HG03060 (cell line): Measurements from ENCODE around the gene TTLL5.

Experiments
- ATAC-seq: cut with Tn5 transposase; IDR thresholded peaks from one replicate; pipeline ENCODE4 v1.9.1; 2021; ENCODE audit warnings: low read depth, moderate number of reproducible peaks; ENCODE audit not compliant: unreplicated experiment

The TTLL5 gene

DNA sequence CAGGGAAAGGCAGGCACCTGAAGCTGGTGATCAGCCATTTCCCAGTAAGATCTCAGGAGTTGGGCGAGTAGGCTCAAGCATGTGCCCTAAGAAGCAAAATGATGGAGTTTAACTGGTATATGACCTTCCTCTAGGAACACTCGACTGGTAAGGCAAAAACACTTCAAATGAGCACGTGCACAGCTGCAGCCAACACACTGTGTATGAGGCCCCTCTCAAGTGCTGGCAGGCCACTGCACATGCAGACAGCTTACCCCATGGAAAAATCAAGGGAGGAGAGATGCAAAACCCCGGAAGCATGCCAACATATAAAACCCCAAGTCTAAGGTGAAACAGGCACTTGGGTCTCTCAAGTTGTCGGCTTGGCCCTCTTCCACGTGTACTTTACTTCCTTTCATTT lies 39.2 kb downstream of the TTLL5 start:
- ATAC-seq = no peak

DNA sequence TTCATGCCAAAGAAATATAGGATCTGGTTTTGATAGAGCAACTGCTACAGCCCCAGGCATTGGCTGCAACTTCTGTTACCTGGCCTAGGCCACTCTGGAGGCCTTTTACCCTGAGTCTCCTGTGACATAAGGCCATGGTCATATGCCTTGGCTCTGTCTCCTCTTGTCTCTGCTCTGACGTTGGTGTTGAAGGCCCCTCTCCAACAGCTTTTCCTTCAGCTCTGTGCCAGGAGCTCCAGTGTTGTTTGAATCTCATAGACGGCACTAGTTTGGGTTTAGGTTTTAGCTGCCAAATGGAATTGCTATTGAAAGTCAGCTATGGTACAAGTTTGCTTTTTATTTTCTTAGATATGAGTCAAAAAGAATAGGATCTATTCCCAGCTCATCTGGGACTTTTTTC lies 41.1 kb downstream of the TTLL5 start:
- no peak for ATAC-seq

DNA sequence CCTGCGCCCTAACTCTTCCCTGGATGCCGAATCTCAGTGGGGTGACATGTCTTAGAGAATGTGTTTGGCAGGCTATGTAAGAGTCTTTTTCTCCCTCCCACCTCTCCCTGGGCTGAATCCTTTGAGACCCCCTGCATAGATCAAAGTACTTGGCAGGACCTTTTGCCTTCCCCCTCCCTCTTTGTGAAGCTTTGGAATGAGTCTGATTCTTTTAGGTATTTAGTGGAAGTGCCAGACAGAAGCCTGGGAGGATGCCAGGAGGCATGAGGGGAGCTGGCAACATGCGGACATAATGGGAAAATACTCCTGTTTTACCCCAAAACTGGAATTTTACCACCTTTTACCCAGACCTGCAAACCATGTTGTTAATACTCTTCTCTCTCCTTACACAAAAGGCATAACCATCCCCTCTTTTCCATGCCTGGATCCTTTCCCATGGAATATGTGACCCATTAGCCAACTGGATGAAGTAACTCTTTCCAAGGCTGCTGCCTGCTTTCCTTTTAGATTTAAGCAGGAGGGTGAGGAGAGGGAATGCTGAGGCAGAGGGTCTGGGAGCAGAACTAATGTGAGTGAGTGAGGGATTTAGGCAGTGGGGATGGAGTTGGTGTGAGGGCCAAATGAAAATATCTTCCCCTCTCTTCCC lies 41.7 kb downstream of the TTLL5 start:
- ATAC-seq = no peak

DNA sequence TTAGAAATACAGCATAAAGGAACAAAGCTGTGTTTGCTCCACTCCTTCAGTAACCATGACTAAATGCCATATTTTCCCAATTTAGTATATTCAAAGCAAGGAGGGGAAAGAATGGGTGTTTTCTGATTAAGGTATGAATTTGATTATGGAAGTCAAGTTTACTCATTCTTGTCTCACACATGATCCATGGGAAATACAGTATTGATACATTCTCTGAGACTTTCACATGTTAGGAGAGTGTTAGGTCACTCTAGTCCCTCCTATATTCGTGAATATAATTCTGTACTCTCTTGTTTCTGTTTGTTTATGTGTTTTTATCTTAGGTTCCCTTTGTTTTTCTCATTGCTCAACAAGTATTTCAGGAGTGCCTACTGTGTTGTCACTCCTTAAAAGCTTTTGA lies 42.4 kb downstream of the TTLL5 start:
- ATAC-seq = no peak

GRCh38 chr14:75705014-75705413 lies 44.0 kb downstream of the TTLL5 start:
- ATAC-seq = no peak

DNA sequence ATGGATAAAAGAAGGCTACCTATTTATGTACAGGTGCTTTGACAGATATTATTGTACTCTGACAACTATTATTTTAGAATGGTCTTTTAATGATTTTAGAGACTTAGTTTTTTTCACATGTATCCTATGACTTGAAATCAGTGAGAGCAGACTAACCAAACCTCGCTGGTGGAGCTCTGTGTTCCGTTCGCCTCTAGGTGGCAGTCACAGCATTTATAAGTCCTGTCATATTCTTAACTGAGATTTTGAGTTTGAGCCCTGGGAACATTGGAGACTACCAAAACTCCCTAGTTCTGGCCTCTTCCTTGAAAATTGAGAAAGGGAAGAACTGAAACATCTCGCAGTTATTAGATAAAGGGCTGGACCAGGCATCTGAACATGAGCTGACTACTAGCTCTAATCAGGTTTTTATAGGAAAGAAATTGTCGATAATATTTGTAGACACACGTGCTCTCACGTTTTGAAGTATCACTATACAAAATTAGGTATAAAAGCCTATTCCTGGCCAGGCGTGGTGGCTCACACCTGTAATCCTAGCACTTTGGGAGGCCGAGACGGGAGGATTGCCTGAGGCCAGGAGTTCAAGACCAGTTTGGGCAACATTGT lies 48.3 kb downstream of the TTLL5 start:
- ATAC-seq = no peak

- no peak for ATAC-seq
Observed at GRCh38 chr14:75711105-75711795, 50.2 kb downstream of the TTLL5 start.

- no peak for ATAC-seq
Observed at GRCh38 chr14:75711796-75712211, 50.8 kb downstream of the TTLL5 start.

- no peak for ATAC-seq
Observed at GRCh38 chr14:75714991-75715390, 53.9 kb downstream of the TTLL5 start.

- no peak for ATAC-seq
Observed at GRCh38 chr14:75715926-75716780, 55.1 kb downstream of the TTLL5 start.

DNA sequence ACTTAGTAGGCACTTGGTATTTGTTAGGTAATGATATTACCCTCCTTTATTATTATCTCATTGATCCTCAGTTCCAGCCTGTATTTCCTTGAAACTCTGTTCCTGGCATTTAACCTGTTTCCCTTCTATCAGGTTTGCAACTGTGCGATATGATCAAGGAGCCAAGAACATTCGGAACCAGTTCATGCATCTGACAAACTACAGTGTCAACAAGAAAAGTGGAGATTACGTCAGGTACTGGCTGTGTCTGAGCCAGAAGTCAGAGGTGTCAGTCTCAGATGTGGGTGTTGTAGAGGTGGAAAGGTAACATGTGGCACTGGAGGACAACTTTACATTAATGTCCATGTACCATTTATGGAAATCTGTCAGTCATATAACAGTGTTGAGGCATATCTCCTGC lies 56.7 kb downstream of the TTLL5 start:
- ATAC-seq = no peak

DNA sequence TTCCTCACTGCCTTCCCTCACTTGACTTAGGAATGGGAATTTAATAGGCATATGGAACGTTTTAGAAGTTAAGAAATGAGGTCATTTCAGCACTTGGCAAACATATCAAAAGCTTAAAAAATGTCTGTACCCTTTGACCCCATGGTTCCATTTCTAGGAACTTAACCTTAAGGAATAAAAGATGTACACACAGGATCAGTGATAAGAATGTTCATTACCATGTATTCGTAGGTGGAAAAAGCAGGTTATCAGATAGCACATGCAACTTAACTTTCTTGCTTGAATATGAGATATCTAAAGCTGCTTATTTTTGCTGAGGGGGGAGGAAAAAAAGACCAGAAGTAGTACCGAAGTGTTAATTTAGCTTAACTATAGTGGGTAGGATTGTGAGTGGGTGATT lies 57.2 kb downstream of the TTLL5 start:
- no peak for ATAC-seq

- ATAC-seq = no peak
Observed at GRCh38 chr14:75720116-75720515, 59.1 kb downstream of the TTLL5 start.

DNA sequence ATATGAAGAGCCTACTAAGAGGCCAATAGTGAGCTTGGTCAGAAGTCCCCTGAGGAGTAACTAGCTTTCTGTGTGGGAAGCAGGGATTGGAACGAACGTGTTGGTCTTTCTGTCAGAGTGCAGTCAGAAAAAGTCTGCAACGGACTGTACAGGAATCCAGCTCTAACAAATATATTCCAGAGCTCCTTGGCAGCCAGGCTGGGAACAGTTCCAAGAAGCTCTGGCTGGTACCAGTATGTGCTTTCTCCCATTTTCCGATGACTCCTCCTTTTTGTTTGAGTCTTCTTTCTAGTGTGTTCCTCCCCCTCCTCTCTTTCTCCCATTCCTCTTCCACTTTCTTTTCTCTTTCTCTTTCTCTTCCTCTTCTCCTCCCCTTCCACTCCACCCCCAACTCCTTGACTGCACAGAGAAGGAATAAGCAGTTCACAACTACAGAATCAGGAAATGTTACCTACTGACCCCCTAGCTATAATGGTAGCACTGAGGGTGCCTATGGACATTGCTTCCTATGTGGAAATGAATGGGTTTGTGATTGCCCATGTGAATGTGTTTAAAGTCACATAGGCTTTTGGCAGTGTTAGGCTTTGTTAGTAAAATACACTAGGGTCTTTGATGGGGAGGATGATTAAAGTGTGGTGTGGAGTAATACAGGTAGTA lies 59.9 kb downstream of the TTLL5 start:
- no peak for ATAC-seq

GRCh38 chr14:75723716-75724115 lies 62.7 kb downstream of the TTLL5 start:
- no peak for ATAC-seq

GRCh38 chr14:75724414-75725204 lies 63.6 kb downstream of the TTLL5 start:
- no peak for ATAC-seq

GRCh38 chr14:75725481-75725880 lies 64.4 kb downstream of the TTLL5 start:
- ATAC-seq = no peak

GRCh38 chr14:75726321-75726720 lies 65.3 kb downstream of the TTLL5 start:
- no peak for ATAC-seq

- no peak for ATAC-seq
Observed at GRCh38 chr14:75727124-75727523, 66.1 kb downstream of the TTLL5 start.

GRCh38 chr14:75732888-75733287 lies 71.8 kb downstream of the TTLL5 start:
- no peak for ATAC-seq
